Activated naive CD4-positive, alpha-beta T cell treated with anti-CD3 and anti-CD28 coated beads for 36 hours (primary cell): Measurements from ENCODE around the gene FBXO11. TPM values are rescaled to one million over a fixed set of nuclear protein-coding genes. Genes with fewer than 3 reads are reported as not detected.

Source experiments
- total RNA-seq, 2 experiments: library from RNA; stranded (reverse); gene quantifications; one replicate each; pipeline ENCODE4 v1.2.3, GENCODE V29; 2021

The FBXO11 gene
- total RNA-seq, 2 experiments from 2014 or later: 32.8 to 35.0 TPM

Other genes starting within 250 kb of the FBXO11 start
- 100 to 1,000 TPM; 127 to 128 TPM for gene MSH6, start 123.4 kb downstream of the FBXO11 start, total RNA-seq